ENCODE data around the gene CDH19. TPM values are rescaled to one million over a fixed set of nuclear protein-coding genes. Genes with fewer than 3 reads are reported as not detected.

Gene CDH19
- total and polyA plus RNA-seq, 2 of the 4 experiments (the other 2 are of a cell fraction): not detected

GRCh38 chr18:66555585-66555984, 48.3 kb downstream of the CDH19 start:
- ATAC-seq (ENCODE audit: low read depth): no peak
- no TSS peak for BruUV-seq (replicated peaks)
- no peaks in the 10 kb centered on the region for H4K20me1 ChIP-seq (ENCODE audit: insufficient read depth, low read length)
- no peak overlapping the region for H3K4me2 ChIP-seq (ENCODE audit: low read depth, low read length)
- H3K18ac ChIP-seq (ENCODE audit: low read depth, low read length): no peak overlapping the region
- H2AK9ac ChIP-seq (replicated peaks; ENCODE audit: low read depth, low read length, poor library complexity): no peak overlapping the region
- no peak overlapping the region for H2BK20ac ChIP-seq (ENCODE audit: low read depth, low read length)
- H4K8ac ChIP-seq (ENCODE audit: low read depth in 2 of 2, low read length in 2 of 2): no peak overlapping the region
- ChIA-PET CTCF (no interaction called here), POLR2A (ENCODE audit: unreplicated experiment) (no interaction called here)
- H4K5ac ChIP-seq (ENCODE audit: low read depth, low read length): no peak overlapping the region
- WGBS, 2 experiments (ENCODE audit: extremely low coverage in 2 of 2, insufficient read length in 1 of 2): 100% methylated on average over 1 of the region's 2 CpGs; no CpG with 5 or more reads in 1 of the 2 experiments
- H2BK120ac ChIP-seq (ENCODE audit: low read depth, low read length): no peak overlapping the region
- no peak overlapping the region for H2AFZ ChIP-seq (replicated peaks; ENCODE audit: low read length, poor library complexity)
- H3K56ac ChIP-seq (ENCODE audit: extremely low read depth, insufficient read depth, low read length): no peak overlapping the region
- intact Hi-C loops (cut with micrococcal nuclease) (no loop called here), dilution Hi-C loops (cut with HindIII; ENCODE audit: low sequenced_read_pairs, unreplicated experiment) (no loop called here), in situ Hi-C loops (cut with MboI; ENCODE audit: low sequenced_read_pairs) (no loop called here)
- H3K9me3 ChIP-seq (ENCODE audit: control insufficient read depth, insufficient read depth, low read length): no peaks in the 10 kb centered on the region; the same call in 1 of the 2 replicates
- H3K4me1 ChIP-seq (ENCODE audit: control insufficient read depth, insufficient read depth, low read length): no peaks in the 10 kb centered on the region
- H3K14ac ChIP-seq (replicated peaks; ENCODE audit: low read depth, low read length): no peak overlapping the region
- TF ChIP-seq CEBPB (IDR thresholded peaks at IDR 0.05; ENCODE audit: low read depth, low read length) (peak; percentile 92), MXI1 (IDR thresholded peaks at IDR 0.05; ENCODE audit: borderline replicate concordance, low read depth, low read length) (no peak)
- H2AK5ac ChIP-seq (ENCODE audit: low read depth, low read length): no peak overlapping the region
- H3K4me3 ChIP-seq (ENCODE audit: insufficient read depth, low read depth, low read length): no peak overlapping the region
- H3K27ac ChIP-seq (ENCODE audit: insufficient read depth, low read length): no peak overlapping the region
- H3K27me3 ChIP-seq (ENCODE audit: control insufficient read depth, insufficient read depth, low read length): no peaks in the 10 kb centered on the region
- DNase-seq: no peak
- no peaks in the 10 kb centered on the region for H3K79me1 ChIP-seq (ENCODE audit: low read depth in 1 of 2, low read length in 2 of 2)
- no peak overlapping the region for H3K4ac ChIP-seq (ENCODE audit: low read depth, low read length)
- no peak overlapping the region for H3K9ac ChIP-seq (ENCODE audit: low read depth, low read length)
- H4K91ac ChIP-seq (ENCODE audit: insufficient read depth, low read depth, low read length): no peak overlapping the region
- H3K36me3 ChIP-seq (ENCODE audit: control insufficient read depth, insufficient read depth, low read length): no peaks in the 10 kb centered on the region
- H2BK15ac ChIP-seq (ENCODE audit: low read depth, low read length): no peak overlapping the region
- H3K23ac ChIP-seq (ENCODE audit: low read depth, low read length): no peak overlapping the region
- H2BK5ac ChIP-seq (ENCODE audit: low read depth, low read length, poor library complexity, severe bottlenecking): no peak overlapping the region
- no peaks in the 10 kb centered on the region for H3K9me1 ChIP-seq (ENCODE audit: insufficient read depth, low read length)

Measured in IMR-90 (cell line).